H1 (cell line): ENCODE measurements around the gene DENND5B. TPM values are rescaled to one million over a fixed set of nuclear protein-coding genes. Genes with fewer than 3 reads are reported as not detected.

Source experiments
- polyA plus RNA-seq, 7 experiments: library from polyadenylated mRNA; depleted of rRNA in 3 of 7; stranded (reverse) in 5 of 7; unstranded in 2 of 7; fragments of >200 nt in 5 of 7; fragments of 200-250 nt in 2 of 7; gene quantifications; 1 replicate in 5 of 7; 2 replicates in 1 of 7; 4 replicates in 1 of 7; pipeline versions ENCODE4 v1.2.1 to v1.2.3, GENCODE V29; 2011 to 2013; ENCODE audit warnings: missing spikeins in 2 of 7, mixed read lengths in 2 of 7
- total RNA-seq: library from RNA; stranded (reverse); fragmentation: NEBNext Ultra II Directional; extraction: Animal tissue kit (Norgen Biotek cat#: 25700); gene quantifications from 2 replicates; pipeline ENCODE4 v1.2.1, GENCODE V29; 2021
- TF ChIP-seq, protein P1 (sequence below): fragments of 300-600 bp; sonication (generic); IDR thresholded peaks from 2 replicates; pipeline ENCODE4 v1.7.1; 2012; ENCODE audit warnings: low read length, moderate library complexity, mild to moderate bottlenecking, inconsistent platforms; ENCODE audit not compliant: insufficient replicate concordance

DENND5B gene
- total and polyA plus RNA-seq, 2 of the 8 experiments (the other 6 are each of a cell fraction or from before 2014, with no cell fraction given) = 13.4 to 20.2 TPM

DNA sequence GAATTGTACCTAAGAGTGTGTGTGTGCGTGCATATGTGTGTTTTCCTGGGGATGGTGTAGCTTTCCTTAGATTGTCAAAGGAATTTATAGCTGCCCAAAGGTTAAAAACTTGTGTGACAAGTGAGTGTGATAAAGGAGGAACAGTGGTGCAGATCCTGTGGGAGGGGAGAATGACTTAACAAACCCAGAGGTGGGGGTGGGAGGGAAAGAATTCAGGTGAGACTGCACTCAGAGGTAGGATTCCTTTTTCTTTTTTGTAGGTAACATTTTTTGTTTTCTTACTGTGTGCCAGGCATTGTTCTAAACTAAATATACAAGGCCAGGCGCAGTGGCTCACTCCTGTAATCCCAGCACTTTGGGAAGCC, 219.7 kb downstream of the DENND5B start (continued):
- TF ChIP-seq, protein P1, sequence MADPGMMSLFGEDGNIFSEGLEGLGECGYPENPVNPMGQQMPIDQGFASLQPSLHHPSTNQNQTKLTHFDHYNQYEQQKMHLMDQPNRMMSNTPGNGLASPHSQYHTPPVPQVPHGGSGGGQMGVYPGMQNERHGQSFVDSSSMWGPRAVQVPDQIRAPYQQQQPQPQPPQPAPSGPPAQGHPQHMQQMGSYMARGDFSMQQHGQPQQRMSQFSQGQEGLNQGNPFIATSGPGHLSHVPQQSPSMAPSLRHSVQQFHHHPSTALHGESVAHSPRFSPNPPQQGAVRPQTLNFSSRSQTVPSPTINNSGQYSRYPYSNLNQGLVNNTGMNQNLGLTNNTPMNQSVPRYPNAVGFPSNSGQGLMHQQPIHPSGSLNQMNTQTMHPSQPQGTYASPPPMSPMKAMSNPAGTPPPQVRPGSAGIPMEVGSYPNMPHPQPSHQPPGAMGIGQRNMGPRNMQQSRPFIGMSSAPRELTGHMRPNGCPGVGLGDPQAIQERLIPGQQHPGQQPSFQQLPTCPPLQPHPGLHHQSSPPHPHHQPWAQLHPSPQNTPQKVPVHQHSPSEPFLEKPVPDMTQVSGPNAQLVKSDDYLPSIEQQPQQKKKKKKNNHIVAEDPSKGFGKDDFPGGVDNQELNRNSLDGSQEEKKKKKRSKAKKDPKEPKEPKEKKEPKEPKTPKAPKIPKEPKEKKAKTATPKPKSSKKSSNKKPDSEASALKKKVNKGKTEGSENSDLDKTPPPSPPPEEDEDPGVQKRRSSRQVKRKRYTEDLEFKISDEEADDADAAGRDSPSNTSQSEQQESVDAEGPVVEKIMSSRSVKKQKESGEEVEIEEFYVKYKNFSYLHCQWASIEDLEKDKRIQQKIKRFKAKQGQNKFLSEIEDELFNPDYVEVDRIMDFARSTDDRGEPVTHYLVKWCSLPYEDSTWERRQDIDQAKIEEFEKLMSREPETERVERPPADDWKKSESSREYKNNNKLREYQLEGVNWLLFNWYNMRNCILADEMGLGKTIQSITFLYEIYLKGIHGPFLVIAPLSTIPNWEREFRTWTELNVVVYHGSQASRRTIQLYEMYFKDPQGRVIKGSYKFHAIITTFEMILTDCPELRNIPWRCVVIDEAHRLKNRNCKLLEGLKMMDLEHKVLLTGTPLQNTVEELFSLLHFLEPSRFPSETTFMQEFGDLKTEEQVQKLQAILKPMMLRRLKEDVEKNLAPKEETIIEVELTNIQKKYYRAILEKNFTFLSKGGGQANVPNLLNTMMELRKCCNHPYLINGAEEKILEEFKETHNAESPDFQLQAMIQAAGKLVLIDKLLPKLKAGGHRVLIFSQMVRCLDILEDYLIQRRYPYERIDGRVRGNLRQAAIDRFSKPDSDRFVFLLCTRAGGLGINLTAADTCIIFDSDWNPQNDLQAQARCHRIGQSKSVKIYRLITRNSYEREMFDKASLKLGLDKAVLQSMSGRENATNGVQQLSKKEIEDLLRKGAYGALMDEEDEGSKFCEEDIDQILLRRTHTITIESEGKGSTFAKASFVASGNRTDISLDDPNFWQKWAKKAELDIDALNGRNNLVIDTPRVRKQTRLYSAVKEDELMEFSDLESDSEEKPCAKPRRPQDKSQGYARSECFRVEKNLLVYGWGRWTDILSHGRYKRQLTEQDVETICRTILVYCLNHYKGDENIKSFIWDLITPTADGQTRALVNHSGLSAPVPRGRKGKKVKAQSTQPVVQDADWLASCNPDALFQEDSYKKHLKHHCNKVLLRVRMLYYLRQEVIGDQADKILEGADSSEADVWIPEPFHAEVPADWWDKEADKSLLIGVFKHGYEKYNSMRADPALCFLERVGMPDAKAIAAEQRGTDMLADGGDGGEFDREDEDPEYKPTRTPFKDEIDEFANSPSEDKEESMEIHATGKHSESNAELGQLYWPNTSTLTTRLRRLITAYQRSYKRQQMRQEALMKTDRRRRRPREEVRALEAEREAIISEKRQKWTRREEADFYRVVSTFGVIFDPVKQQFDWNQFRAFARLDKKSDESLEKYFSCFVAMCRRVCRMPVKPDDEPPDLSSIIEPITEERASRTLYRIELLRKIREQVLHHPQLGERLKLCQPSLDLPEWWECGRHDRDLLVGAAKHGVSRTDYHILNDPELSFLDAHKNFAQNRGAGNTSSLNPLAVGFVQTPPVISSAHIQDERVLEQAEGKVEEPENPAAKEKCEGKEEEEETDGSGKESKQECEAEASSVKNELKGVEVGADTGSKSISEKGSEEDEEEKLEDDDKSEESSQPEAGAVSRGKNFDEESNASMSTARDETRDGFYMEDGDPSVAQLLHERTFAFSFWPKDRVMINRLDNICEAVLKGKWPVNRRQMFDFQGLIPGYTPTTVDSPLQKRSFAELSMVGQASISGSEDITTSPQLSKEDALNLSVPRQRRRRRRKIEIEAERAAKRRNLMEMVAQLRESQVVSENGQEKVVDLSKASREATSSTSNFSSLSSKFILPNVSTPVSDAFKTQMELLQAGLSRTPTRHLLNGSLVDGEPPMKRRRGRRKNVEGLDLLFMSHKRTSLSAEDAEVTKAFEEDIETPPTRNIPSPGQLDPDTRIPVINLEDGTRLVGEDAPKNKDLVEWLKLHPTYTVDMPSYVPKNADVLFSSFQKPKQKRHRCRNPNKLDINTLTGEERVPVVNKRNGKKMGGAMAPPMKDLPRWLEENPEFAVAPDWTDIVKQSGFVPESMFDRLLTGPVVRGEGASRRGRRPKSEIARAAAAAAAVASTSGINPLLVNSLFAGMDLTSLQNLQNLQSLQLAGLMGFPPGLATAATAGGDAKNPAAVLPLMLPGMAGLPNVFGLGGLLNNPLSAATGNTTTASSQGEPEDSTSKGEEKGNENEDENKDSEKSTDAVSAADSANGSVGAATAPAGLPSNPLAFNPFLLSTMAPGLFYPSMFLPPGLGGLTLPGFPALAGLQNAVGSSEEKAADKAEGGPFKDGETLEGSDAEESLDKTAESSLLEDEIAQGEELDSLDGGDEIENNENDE = peak; percentile 92
